Measurements from ENCODE around the gene PEX14.

Gene PEX14

DNA sequence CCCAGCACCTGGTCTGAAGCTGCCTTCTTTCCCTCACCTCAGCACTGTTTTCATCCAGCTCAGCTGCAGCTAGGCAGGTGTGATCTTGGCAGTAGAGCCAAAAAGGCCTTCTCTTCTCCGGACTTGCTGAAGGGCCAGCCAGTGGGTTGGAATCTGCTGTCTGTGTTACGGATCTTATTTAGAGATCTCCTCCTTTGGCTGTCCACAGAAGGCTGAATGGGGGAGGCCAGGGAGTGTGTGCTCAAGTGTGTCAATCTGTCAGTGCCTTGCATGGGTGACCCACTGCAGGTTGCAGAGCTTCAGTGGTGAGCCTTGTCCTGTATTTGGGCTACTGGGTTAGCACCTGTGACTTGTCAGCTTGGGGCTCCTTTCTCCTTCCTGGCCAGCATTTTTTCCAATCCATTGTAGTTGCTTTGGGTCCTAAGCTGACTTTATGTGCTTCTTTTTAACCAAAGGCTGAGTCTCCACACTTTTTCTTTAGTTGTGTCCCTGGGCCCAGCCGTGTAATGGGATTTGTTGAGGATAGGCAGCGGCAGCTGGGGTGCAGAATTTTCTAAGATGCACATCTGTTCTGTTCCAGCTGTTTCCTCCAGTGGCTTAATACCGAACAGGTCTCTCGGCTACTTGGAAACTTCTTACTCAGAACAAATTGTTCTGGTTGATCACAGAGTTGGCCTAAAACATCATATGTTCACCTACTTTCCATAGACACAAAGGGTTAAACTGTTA is 126.8 kb downstream of the PEX14 start:
- no peak for DNase-seq (ENCODE audit: low read depth)
- TF ChIP-seq, protein P1, sequence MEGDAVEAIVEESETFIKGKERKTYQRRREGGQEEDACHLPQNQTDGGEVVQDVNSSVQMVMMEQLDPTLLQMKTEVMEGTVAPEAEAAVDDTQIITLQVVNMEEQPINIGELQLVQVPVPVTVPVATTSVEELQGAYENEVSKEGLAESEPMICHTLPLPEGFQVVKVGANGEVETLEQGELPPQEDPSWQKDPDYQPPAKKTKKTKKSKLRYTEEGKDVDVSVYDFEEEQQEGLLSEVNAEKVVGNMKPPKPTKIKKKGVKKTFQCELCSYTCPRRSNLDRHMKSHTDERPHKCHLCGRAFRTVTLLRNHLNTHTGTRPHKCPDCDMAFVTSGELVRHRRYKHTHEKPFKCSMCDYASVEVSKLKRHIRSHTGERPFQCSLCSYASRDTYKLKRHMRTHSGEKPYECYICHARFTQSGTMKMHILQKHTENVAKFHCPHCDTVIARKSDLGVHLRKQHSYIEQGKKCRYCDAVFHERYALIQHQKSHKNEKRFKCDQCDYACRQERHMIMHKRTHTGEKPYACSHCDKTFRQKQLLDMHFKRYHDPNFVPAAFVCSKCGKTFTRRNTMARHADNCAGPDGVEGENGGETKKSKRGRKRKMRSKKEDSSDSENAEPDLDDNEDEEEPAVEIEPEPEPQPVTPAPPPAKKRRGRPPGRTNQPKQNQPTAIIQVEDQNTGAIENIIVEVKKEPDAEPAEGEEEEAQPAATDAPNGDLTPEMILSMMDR (IDR thresholded peaks at IDR 0.05; ENCODE audit: control insufficient read depth, insufficient read depth, low read depth, low read length, missing control alignments): no peak
- H3K4me3 ChIP-seq (ENCODE audit: control insufficient read depth, low read depth, low read length): no peak overlapping the region

DNA sequence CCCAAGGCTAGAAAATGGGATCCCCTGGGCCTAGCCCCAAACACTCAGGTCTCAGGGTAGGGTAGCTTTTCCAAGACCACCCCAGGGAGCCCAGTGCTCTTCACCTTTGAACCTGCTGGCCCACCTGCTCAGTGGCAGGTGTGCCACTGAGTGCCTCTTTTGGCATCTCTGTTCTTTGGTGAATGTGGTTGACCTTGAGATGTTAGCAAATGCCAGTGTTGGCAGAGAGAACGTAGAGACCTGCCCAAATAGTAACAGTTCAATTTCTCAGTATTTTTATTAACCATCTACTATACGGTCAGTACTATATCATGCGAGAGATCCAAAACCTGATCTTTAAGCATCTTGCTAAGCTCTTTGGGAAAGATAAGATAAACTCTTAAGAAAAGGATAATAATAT is 128.2 kb downstream of the PEX14 start:
- H3K4me3 ChIP-seq (ENCODE audit: control insufficient read depth, low read depth, low read length): no peak overlapping the region
- DNase-seq (ENCODE audit: low read depth): no peak
- TF ChIP-seq, protein P1 (IDR thresholded peaks at IDR 0.05; ENCODE audit: control insufficient read depth, insufficient read depth, low read depth, low read length, missing control alignments): no peak

DNA sequence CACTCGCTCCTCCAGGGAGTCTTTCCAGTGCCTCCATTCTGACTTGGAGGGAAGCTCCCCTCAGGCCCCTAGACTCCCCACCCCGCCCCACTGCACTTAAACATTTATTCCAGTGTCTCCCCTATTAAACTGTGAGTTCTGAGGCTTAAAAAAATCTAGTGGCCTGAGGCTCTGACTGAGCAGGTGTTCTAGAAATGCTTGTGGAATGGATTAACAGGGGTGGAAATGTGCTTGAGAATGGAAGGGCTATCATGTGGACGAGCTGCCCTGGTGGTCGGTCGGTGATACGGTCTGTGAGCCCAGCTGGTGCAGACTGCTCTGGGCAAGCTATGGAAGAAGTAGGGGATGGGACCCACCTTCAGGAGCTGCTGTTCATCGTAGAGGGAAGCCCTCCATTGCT is 130.2 kb downstream of the PEX14 start:
- H3K4me3 ChIP-seq (ENCODE audit: control insufficient read depth, low read depth, low read length): no peak overlapping the region
- TF ChIP-seq, protein P1 (IDR thresholded peaks at IDR 0.05; ENCODE audit: control insufficient read depth, insufficient read depth, low read depth, low read length, missing control alignments): no peak
- no peak for DNase-seq (ENCODE audit: low read depth)

DNA sequence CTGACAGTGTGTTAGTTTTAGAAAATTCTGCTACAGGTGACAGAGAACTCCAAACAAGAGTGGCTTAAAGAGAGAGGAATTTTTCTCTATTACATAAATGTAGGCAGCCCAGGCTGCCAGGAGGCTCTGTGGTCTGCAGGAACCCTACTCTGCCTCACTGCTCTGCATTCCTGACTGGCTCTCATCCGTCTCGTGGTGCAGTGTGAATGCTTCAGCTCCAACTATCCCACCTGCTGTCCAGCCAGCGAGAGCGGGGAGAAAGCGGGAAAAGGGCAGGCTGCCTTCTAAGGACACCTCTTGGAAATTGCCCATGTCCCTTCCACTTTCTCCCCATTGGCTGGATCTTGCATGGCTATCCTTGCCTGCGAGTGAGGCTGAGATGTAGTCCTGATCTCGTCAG is 131.3 kb downstream of the PEX14 start:
- TF ChIP-seq, protein P1 (IDR thresholded peaks at IDR 0.05; ENCODE audit: control insufficient read depth, insufficient read depth, low read depth, low read length, missing control alignments): no peak
- no peak overlapping the region for H3K4me3 ChIP-seq (ENCODE audit: control insufficient read depth, low read depth, low read length)
- DNase-seq (ENCODE audit: low read depth): no peak

DNA sequence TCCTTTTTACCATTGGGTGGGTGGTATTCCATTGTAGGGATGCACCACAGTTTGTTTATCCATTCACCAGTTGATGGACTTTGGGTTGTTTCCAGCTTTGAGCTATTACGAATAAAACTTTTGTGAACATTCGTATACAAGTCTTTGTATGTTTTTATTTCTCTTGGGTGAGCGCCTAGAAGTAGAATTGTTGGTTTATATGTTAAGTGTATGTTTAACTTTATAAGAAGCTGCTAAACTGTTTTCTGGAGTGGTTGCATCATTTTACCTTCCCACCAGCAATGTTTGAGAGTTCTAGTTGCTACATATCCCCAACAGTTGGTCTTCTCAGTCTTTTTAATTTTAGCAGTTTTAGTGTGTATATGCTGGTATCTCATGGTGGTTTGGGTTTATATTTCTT is 132.5 kb downstream of the PEX14 start:
- no peak overlapping the region for H3K4me3 ChIP-seq (ENCODE audit: control insufficient read depth, low read depth, low read length)
- DNase-seq (ENCODE audit: low read depth): no peak
- TF ChIP-seq, protein P1 (IDR thresholded peaks at IDR 0.05; ENCODE audit: control insufficient read depth, insufficient read depth, low read depth, low read length, missing control alignments): no peak

DNA sequence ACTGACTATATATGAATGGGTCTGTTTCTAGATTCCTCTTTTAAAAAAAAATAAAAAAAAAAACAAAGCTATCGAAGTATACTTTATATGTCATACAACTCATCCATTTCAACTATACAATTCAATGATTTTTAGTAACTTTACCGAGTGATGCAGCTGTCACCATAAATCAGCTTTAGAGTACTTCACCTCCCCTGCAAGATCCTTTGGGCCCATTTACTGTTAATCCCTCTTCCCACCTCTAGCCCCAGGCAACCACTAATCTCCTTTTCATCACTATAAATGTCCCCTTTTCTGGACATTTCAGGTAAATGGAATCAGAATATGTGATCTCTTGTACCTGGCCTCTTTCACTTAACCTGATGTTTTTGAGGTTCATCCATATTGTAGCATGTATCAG is 133.9 kb downstream of the PEX14 start:
- no peak for DNase-seq (ENCODE audit: low read depth)
- TF ChIP-seq, protein P1 (IDR thresholded peaks at IDR 0.05; ENCODE audit: control insufficient read depth, insufficient read depth, low read depth, low read length, missing control alignments): no peak
- no peak overlapping the region for H3K4me3 ChIP-seq (ENCODE audit: control insufficient read depth, low read depth, low read length)

Data from AG09309 (cell line).